PC-3 (cell line): Measurements from ENCODE around the gene SELENOM.

Experiments
- EZH2 ChIP-seq: fragments of 300-600 bp; sonication (generic); IDR thresholded peaks from one replicate; pipeline ENCODE4 v1.6.1; 2017; ENCODE audit warnings: antibody characterized with exemption, mild to moderate bottlenecking, low read length; ENCODE audit not compliant: unreplicated experiment
- EZH2phosphoT487 ChIP-seq: fragments of 300-600 bp; sonication (generic); IDR thresholded peaks from 2 replicates; pipeline ENCODE4 v1.6.1; 2018; ENCODE audit warnings: mild to moderate bottlenecking, antibody characterized with exemption, low read length, borderline replicate concordance
- TF ChIP-seq, protein P1 (sequence below): fragments of 300-600 bp; sonication (generic); conservative IDR thresholded peaks from 2 replicates; pipeline ENCODE4 v1.5.1; 2017; ENCODE audit warnings: antibody characterized with exemption, low read depth, mild to moderate bottlenecking, low read length

DNA sequence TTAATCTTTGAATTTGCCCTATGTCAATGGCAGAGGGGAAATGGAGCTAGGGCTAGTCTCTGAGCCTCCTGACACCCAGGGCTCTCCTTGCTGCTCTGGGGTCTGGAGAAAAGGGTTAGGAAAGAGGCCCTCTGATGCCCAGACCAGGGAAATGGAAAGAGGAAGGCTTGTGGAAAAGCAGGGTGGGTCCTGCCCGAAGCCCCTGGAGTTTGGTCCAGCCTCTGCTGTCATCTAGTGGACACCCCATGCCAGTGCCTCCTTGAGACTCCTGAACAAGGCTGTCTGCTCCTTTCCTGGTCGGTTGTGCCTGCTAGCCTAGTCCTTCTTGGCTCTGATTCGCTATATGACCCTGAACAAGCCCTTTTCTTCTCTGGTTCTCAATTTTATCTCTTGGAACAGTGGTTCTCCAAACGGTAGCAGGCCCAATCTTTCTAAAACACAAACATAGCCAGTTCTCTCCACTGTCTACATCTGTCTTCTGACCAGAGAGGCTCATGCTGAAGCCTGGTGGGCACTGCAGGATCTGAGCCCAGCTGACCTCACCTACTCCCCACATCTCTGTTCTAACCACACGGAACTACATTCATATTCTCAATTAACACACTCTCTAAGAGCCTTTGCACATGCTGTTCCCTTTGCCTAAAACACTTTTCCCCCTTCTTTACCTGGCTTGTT is 41.7 kb upstream of the SELENOM start:
- TF ChIP-seq, protein P1, sequence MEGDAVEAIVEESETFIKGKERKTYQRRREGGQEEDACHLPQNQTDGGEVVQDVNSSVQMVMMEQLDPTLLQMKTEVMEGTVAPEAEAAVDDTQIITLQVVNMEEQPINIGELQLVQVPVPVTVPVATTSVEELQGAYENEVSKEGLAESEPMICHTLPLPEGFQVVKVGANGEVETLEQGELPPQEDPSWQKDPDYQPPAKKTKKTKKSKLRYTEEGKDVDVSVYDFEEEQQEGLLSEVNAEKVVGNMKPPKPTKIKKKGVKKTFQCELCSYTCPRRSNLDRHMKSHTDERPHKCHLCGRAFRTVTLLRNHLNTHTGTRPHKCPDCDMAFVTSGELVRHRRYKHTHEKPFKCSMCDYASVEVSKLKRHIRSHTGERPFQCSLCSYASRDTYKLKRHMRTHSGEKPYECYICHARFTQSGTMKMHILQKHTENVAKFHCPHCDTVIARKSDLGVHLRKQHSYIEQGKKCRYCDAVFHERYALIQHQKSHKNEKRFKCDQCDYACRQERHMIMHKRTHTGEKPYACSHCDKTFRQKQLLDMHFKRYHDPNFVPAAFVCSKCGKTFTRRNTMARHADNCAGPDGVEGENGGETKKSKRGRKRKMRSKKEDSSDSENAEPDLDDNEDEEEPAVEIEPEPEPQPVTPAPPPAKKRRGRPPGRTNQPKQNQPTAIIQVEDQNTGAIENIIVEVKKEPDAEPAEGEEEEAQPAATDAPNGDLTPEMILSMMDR = peak; percentile 83
- TF ChIP-seq EZH2 (no peak), EZH2phosphoT487 (no peak)
